Skeletal muscle satellite cell (primary cell): ENCODE results near the gene GULP1.

ENCODE experiments used
- H3K27me3 ChIP-seq: 2 replicates; pipeline ENCODE4 v1.7.0; 2013; ENCODE audit warnings: low read length; ENCODE audit not compliant: control insufficient read depth, insufficient read depth
- H3K36me3 ChIP-seq: 2 replicates; pipeline ENCODE4 v1.7.0; 2013; ENCODE audit warnings: mild to moderate bottlenecking, control low read depth, low read length; ENCODE audit not compliant: insufficient read depth
- H3K4me1 ChIP-seq: 2 replicates; pipeline ENCODE4 v1.7.0; 2013; ENCODE audit warnings: low read length; ENCODE audit not compliant: control insufficient read depth, insufficient read depth
- H3K4me2 ChIP-seq: 2 replicates; pipeline ENCODE4 v1.7.0; 2013; ENCODE audit warnings: mild to moderate bottlenecking, low read length
- H3K4me3 ChIP-seq: 2 replicates; pipeline ENCODE4 v1.7.0; 2013; ENCODE audit warnings: low read length
- H3K9ac ChIP-seq: 2 replicates; pipeline ENCODE4 v1.7.0; 2013; ENCODE audit warnings: mild to moderate bottlenecking, low read depth, low read length, moderate library complexity
- H3K9me3 ChIP-seq: replicated peaks from 2 replicates; pipeline ENCODE4 v1.7.0; 2013; ENCODE audit warnings: mild to moderate bottlenecking, control low read depth, low read length

Gene GULP1

GRCh38 chr2:188412190-188412589, 120.5 kb downstream of the GULP1 start:
- no peaks in the 10 kb centered on the region for H3K9me3 ChIP-seq
- no peak overlapping the region for H3K4me3 ChIP-seq
- H3K27me3 ChIP-seq = no peaks in the 10 kb centered on the region

GRCh38 chr2:188414411-188414810, 122.7 kb downstream of the GULP1 start:
- Histone ChIP-seq H3K36me3 (no peaks in the 10 kb centered on the region), H3K9ac (no peak overlapping the region), H3K9me3 (no peaks in the 10 kb centered on the region), H3K4me1 (no peaks in the 10 kb centered on the region), H3K27me3 (no peaks in the 10 kb centered on the region), H3K4me3 (no peak overlapping the region), H3K4me2 (no peak overlapping the region)

More at GRCh38 chr2:188412190-188412589, 120.5 kb downstream of the GULP1 start:
- Histone ChIP-seq H3K36me3 (no peaks in the 10 kb centered on the region), H3K4me1 (no peaks in the 10 kb centered on the region), H3K4me2 (no peak overlapping the region), H3K9ac (no peak overlapping the region)

DNA sequence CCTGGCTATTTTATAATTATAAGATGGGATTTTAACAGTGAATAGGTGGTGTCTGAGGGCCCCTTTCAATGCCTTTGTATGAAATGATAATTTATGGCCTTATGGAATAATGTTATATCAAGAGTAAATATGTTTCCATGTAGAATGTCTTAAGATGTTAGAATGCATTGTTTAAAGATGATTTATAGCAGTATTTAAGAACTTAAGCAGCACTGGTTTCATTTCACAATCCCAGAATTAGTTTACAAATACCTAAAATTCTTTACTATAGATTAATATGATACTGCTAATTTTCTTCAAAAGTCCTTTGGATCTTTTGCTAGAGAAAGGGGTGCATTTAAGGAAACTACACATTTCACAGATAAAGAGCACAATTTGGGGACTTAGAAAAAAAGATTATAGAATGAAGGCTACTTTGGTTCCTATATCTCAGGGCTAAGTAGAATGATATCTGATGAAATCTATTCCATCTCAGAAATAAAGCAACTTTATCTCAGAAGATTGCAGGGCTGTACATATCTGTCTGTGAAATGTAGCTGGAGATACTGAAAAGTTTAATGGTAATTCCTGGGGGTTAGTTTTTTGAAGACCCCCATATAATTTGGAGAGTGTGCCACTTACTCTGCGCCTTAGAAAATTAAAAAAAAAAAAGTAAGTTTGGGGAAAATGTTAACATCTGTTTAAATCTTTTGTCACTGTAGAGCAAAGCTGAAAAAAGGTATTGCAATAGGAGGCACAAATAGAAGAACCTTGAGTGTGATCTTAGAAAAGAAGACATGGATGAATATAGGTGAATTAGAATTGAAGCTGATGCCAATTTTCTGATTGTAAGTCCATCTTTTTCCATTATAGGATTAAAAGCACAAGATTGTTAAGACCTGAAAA, 123.4 kb downstream of the GULP1 start:
- no peak overlapping the region for H3K4me3 ChIP-seq
- H3K4me2 ChIP-seq = no peak overlapping the region
- H3K4me1 ChIP-seq = no peaks in the 10 kb centered on the region
- no peaks in the 10 kb centered on the region for H3K9me3 ChIP-seq
- no peaks in the 10 kb centered on the region for H3K36me3 ChIP-seq
- H3K27me3 ChIP-seq = no peaks in the 10 kb centered on the region
- no peak overlapping the region for H3K9ac ChIP-seq

GRCh38 chr2:188415754-188416083, 124.0 kb downstream of the GULP1 start:
- Histone ChIP-seq H3K4me3 (no peak overlapping the region), H3K27me3 (no peaks in the 10 kb centered on the region), H3K4me2 (no peak overlapping the region), H3K9ac (no peak overlapping the region), H3K36me3 (no peaks in the 10 kb centered on the region), H3K4me1 (no peaks in the 10 kb centered on the region), H3K9me3 (no peaks in the 10 kb centered on the region)

DNA sequence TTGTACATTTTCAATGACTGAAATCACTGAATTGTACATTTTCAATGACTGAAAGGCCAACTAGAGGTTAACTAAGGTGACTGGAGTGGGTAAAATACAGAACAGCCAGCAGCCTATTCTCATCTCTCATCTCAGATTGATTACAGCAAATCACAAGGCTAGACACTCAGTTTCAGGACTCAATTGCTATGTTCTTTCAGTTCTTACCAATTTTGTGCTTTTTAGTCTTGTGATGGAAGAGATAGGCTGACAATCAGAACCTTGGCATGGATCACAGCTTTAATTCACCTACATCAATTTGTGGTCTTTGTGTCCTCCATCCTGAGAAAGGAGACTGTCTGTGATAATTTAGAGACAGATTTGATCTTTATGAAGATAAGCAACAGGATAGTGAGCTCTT, 124.7 kb downstream of the GULP1 start:
- H3K9me3 ChIP-seq = no peaks in the 10 kb centered on the region
- no peak overlapping the region for H3K4me2 ChIP-seq
- H3K4me1 ChIP-seq = no peaks in the 10 kb centered on the region
- H3K9ac ChIP-seq = no peak overlapping the region
- no peaks in the 10 kb centered on the region for H3K36me3 ChIP-seq
- H3K27me3 ChIP-seq = no peaks in the 10 kb centered on the region
- H3K4me3 ChIP-seq = no peak overlapping the region

GRCh38 chr2:188422726-188423125, 131.1 kb downstream of the GULP1 start:
- Histone ChIP-seq H3K36me3 (no peaks in the 10 kb centered on the region), H3K27me3 (no peaks in the 10 kb centered on the region), H3K4me2 (no peak overlapping the region)

DNA sequence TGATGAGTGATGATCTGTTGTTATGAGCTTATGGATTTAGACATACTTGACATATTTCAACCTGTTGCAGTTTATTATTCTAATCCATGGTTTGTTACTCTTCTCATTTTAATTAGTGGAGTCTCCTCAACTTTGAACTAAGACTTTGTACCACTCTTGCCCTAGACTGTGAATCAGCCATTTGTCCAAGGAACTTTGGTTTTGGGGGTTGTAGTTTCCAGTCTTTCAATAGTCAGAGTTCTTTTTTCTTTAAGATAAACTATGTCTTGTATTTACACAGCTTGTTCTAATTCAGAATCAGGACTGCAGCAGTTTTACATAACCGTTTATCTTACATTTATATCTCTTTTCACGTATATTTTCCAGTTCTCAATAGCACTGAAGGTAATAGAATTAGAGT, 133.6 kb downstream of the GULP1 start:
- H3K4me3 ChIP-seq = no peak overlapping the region
- H3K27me3 ChIP-seq = no peaks in the 10 kb centered on the region
- no peaks in the 10 kb centered on the region for H3K36me3 ChIP-seq
- H3K9me3 ChIP-seq = no peaks in the 10 kb centered on the region
- no peaks in the 10 kb centered on the region for H3K4me1 ChIP-seq
- H3K9ac ChIP-seq = no peak overlapping the region
- H3K4me2 ChIP-seq = no peak overlapping the region

More at GRCh38 chr2:188422726-188423125, 131.1 kb downstream of the GULP1 start:
- H3K4me1 ChIP-seq = no peaks in the 10 kb centered on the region
- no peak overlapping the region for H3K9ac ChIP-seq
- H3K4me3 ChIP-seq = no peak overlapping the region
- no peaks in the 10 kb centered on the region for H3K9me3 ChIP-seq

- H3K4me2 ChIP-seq = no peak overlapping the region
- H3K4me3 ChIP-seq = no peak overlapping the region
These were observed 134.4 kb downstream of the GULP1 start for GRCh38 chr2:188426121-188426520.

GRCh38 chr2:188430705-188431104, 139.0 kb downstream of the GULP1 start:
- H3K27me3 ChIP-seq = no peaks in the 10 kb centered on the region
- H3K4me1 ChIP-seq = no peaks in the 10 kb centered on the region
- H3K4me2 ChIP-seq = no peak overlapping the region
- no peaks in the 10 kb centered on the region for H3K36me3 ChIP-seq
- H3K9me3 ChIP-seq = no peaks in the 10 kb centered on the region
- H3K9ac ChIP-seq = no peak overlapping the region
- no peak overlapping the region for H3K4me3 ChIP-seq

More at GRCh38 chr2:188426121-188426520, 134.4 kb downstream of the GULP1 start:
- Histone ChIP-seq H3K4me1 (no peaks in the 10 kb centered on the region), H3K36me3 (no peaks in the 10 kb centered on the region), H3K9me3 (no peaks in the 10 kb centered on the region), H3K27me3 (no peaks in the 10 kb centered on the region), H3K9ac (no peak overlapping the region)

DNA sequence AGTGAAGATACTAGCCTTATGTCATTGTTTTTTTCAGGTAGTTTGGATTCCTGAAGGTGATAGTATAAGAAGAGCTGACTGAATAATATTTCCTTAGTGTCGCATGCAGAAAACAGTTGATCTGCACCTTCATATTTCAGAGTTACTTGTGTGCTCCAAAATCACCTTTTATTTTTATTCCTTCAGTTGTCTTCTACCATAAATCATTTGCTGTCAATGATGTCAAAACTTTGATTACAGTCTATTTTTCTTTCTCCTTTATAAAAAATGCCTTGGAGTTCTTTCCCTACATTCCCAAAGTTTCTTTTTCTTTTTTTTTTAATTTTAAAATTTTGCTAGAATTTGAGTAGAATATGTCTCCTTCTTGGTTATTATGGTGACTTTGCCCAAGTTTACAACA, 142.3 kb downstream of the GULP1 start:
- Histone ChIP-seq H3K9me3 (no peaks in the 10 kb centered on the region), H3K4me2 (no peak overlapping the region), H3K4me1 (no peaks in the 10 kb centered on the region), H3K9ac (no peak overlapping the region), H3K4me3 (no peak overlapping the region), H3K27me3 (no peaks in the 10 kb centered on the region), H3K36me3 (no peaks in the 10 kb centered on the region)

DNA sequence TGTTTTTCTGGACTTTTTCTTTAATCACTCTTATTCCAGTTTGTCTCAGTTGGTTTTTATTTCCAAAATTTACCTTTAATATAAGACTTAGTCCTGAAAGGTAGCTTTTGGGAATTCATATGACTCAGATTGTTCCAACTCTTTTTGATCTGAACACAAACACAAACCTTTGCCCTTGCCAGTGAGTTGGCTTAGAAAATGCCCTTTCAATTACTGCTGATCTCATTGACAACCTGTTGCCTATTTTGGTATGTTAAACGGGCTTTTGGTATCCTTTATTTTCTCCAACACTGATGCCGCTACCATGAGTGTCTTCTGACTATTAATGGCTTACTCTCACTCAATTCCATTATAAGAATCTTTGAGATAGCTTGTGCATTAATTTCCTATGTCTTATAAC, 143.4 kb downstream of the GULP1 start:
- Histone ChIP-seq H3K4me3 (no peak overlapping the region), H3K9me3 (no peaks in the 10 kb centered on the region), H3K36me3 (no peaks in the 10 kb centered on the region), H3K4me1 (no peaks in the 10 kb centered on the region), H3K27me3 (no peaks in the 10 kb centered on the region), H3K9ac (no peak overlapping the region), H3K4me2 (no peak overlapping the region)

DNA sequence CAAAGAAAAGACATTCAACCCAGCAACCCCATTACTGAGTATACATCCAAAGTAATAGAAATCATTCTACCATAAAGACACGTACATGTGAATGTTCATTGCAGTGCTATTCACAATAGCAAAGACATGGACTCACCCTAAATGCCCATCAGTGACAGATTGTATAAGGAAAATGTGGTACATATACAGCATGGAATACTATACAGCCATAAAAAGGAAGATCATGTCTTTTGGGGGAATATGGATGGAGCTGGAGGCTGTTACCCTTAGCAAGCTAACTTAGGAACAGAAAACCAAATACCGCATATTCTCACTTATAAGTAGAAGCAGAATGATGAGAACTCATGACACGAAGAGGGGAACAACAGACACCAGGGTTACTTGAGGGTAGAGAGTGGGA, 145.9 kb downstream of the GULP1 start:
- no peak overlapping the region for H3K9ac ChIP-seq
- no peaks in the 10 kb centered on the region for H3K9me3 ChIP-seq
- H3K4me3 ChIP-seq = no peak overlapping the region
- H3K36me3 ChIP-seq = no peaks in the 10 kb centered on the region
- no peak overlapping the region for H3K4me2 ChIP-seq
- no peaks in the 10 kb centered on the region for H3K4me1 ChIP-seq
- H3K27me3 ChIP-seq = no peaks in the 10 kb centered on the region
